ENCODE data around the gene SGCA.

DNA sequence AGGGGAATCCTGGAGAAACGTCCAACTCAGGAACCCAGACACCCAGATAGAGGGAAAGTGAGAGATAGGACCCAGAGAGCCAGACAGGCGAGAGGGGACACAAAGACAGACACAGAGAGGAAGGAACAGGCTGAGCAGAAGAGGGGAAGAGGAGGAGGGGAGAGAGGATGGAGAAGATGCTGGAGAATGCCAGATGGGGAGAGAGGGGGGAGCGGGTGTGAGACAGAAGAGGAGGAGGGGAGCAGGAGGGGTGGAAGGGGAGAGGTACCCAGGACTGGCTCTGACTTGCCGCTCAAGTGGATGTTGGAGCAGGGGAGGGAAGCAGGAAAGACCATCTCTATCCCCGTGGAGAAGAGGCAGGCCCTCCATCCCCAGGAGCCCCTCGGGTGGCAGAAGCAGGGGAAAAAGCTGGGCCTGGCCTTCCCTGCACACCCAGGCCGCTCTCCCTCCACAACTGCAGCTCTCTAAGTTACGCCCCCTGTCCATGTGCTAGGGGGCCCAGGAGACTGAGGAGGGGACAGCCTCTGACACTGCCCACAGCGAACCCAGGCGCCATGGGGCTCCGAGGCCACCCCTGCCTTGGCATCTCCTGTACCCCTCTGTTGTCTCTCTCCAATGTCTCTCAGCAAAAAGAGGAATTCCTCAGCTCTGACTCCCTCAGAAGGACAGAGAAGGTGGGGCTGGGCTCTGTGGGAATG, 20.1 kb upstream of the SGCA start:
- no peak for TF ChIP-seq POLR2A (IDR thresholded peaks at IDR 0.05; ENCODE audit: low read depth, low read length)
- TF ChIP-seq POLR2AphosphoS5 (IDR thresholded peaks at IDR 0.05; ENCODE audit: low read depth, low read length), result no peak
